Fibroblast of mammary gland (primary cell): ENCODE measurements around the gene NT5DC3.
"Not testable (repeated sequence)": the region's sequence is repeated elsewhere in the genome, so short reads cannot be mapped to it uniquely, and the experiment has no call there.

ENCODE experiments used
- DNase-seq: peaks from one replicate; pipeline ENCODE4 v3.0.0-alpha.2; 2010; ENCODE audit warnings: low read depth
- H3K4me3 ChIP-seq: 2 replicates; pipeline ENCODE4 v1.5.1; 2011; ENCODE audit warnings: low read depth, mild to moderate bottlenecking, low read length, moderate library complexity; ENCODE audit not compliant: control insufficient read depth
- TF ChIP-seq, protein P1 (sequence below): conservative IDR thresholded peaks from 2 replicates; pipeline ENCODE4 v1.5.1; 2011; ENCODE audit warnings: low read depth, low read length, inconsistent platforms; ENCODE audit not compliant: control insufficient read depth, insufficient read depth

NT5DC3 gene

DNA sequence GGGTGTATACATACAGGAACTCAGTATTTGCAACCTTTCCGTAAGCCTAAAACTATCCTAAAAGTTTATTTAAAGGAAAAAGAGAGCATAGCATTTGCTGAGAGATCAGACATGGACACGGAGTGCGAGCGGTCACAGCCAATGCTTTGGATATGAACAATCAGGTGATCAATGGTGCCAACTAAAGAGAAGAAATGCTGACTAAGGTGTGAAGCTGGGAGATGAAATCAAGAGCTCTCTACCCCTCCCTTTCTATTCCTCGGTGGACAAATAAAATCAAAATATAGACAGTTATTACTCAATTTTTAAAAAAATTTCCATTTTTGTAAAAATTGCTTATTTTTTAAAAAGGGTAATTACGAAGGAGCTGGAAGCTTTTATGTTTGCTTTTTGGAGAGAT, 29.2 kb downstream of the NT5DC3 start:
- no peak overlapping the region for H3K4me3 ChIP-seq
- no peak for DNase-seq
- TF ChIP-seq, protein P1, sequence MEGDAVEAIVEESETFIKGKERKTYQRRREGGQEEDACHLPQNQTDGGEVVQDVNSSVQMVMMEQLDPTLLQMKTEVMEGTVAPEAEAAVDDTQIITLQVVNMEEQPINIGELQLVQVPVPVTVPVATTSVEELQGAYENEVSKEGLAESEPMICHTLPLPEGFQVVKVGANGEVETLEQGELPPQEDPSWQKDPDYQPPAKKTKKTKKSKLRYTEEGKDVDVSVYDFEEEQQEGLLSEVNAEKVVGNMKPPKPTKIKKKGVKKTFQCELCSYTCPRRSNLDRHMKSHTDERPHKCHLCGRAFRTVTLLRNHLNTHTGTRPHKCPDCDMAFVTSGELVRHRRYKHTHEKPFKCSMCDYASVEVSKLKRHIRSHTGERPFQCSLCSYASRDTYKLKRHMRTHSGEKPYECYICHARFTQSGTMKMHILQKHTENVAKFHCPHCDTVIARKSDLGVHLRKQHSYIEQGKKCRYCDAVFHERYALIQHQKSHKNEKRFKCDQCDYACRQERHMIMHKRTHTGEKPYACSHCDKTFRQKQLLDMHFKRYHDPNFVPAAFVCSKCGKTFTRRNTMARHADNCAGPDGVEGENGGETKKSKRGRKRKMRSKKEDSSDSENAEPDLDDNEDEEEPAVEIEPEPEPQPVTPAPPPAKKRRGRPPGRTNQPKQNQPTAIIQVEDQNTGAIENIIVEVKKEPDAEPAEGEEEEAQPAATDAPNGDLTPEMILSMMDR = no peak

DNA sequence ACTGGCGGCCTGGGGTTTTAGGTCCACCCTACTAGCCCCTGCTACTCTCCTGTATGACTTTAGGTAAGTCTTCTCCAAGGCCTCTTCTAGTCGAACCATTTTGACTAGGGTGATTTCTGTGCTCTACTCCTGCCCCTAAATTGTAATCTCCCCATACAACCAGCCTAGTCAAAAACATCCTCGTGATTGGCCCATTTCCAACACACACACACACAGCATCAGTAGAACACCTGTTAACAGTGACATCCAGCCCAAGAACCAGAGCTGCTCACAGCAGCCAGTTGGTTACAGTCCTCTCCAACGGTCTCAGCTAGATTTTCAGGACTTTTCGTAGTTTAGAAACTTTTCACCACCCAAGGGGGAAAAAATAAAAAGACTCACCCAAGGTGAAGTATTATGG, 30.9 kb downstream of the NT5DC3 start:
- no peak overlapping the region for H3K4me3 ChIP-seq
- TF ChIP-seq, protein P1 = no peak
- no peak for DNase-seq

DNA sequence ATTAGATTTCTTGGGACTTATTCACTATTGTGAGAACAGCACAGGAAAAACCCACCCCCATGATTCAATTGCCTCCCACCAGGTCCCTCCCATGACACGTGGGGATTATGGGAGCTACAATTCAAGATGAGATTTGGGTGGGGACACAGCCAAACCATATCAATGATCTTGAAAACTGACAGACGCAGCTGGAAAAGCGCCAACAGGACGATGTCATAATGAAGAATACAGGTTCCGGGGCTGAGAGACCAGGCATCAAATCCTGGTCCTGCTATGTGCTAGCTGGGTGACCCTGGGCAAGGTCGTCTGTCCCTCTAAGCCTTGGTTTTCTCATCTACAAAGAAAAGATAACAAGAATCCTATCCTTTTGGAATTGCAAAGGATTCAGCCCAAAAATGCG, 31.4 kb downstream of the NT5DC3 start:
- not testable (repeated sequence) for DNase-seq, H3K4me3 ChIP-seq

DNA sequence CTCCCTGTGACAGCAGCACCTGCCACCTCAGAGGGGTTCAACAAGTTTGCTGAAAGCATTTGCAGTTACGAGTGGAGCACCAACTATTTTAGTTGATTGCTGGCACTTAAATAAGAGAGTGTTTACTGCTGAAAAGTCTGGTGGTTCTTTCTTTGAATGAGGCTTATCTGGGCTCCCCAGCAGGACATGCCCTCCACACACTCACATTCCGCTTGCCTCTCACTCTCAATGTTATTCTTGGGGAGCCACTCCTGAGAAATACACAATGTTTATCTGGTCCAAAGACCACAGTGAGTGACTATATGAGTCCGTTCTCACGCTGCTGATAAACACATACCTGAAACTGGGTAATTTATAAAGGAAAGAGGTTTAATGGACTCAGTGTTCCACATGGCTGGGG, 31.9 kb downstream of the NT5DC3 start:
- DNase-seq = no peak
- TF ChIP-seq, protein P1 = no peak

DNA sequence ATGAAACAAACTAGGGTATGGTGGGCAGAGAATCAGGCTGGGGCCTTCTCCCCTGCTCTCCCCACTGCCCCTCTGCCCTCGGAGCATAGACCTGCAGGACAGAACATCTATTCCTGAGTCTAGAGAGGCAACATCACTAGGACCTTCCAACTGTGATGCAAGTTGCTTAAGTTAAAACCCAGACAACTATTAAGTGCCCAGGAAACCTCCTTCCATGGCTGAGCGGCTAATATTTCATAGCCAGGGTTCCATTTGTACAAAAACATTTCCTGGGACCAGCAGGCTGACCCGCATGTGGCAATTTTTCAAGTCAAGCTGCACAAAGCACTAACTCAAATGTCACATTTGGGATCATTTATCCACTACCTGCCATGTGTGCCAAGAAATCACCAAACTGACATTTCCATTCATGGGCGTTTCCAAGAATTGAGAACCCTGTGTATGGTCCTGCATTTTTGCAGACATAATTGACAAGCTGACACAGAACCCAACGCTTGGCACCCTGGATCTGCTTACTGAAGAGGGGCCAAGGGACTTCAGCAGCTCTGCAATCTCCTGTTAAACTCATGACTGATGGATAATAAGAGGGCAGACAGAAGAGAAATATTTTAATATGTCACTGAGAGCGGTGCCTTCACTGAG, 32.7 kb downstream of the NT5DC3 start:
- TF ChIP-seq, protein P1 = no peak
- no peak overlapping the region for H3K4me3 ChIP-seq
- no peak for DNase-seq

More for the DNA sequence above, 31.9 kb downstream of the NT5DC3 start:
- H3K4me3 ChIP-seq = no peak overlapping the region

DNA sequence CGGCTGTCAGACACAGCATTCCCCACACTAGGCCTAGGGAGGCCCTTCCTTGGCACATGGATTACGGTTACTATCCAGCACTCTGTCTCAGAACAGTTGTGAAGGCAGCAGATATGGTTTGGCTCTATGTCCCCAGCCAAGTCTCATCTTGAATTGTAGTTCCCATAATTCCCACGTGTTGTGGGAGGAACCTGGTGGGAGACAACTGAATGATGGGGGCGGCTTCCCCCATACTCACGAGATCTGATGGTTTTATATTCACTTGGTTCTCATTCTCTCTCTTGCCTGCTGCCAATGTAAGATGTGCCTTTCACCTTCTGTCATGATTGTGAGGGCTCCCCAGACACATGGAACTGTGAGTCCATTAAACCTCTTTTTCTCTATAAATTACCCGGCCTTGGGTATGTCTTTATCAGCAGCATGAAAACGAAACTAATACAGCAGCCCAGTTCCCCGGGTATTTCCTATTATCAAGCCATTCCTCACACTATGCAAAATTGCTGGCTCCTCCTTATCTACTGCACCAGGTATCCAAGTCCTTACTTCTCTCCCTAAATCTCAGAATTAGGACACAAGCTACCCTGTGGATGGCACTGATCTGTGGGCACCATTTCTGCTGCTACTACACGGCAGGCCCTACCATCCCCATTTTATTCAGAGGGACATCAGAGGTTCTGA, 33.3 kb downstream of the NT5DC3 start:
- no peak for DNase-seq
- TF ChIP-seq, protein P1 = no peak

DNA sequence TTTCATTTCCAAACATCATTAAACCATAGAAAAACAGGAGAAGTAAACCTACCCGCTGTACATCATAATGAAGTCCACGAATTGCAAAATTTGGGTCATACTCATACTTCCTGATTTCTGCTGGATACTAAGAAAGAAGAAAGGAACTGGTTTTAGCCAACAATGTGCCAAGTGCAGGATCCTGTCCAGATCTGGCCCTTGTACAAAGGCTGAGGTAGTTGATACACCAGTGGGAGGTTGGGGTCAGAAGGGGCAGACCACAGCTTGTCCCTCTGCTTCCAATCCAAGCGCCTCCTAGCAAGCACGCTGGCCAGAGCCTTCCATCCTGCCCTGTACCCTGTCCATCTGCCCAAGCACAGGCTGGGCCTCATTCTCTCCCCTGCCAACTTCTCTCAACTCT, 34.2 kb downstream of the NT5DC3 start:
- TF ChIP-seq, protein P1 = no peak
- no peak overlapping the region for H3K4me3 ChIP-seq
- DNase-seq = peak; percentile 78

More for the DNA sequence above, 33.3 kb downstream of the NT5DC3 start:
- H3K4me3 ChIP-seq = no peak overlapping the region
